GM21390 (cell line): ENCODE results near the gene PSAT1.
"Not testable (repeated sequence)": the region's sequence is repeated elsewhere in the genome, so short reads cannot be mapped to it uniquely, and the experiment has no call there.

Experiments used
- ATAC-seq: cut with Tn5 transposase; IDR thresholded peaks from one replicate; pipeline ENCODE4 v1.9.1; 2021; ENCODE audit not compliant: unreplicated experiment

Gene PSAT1

DNA sequence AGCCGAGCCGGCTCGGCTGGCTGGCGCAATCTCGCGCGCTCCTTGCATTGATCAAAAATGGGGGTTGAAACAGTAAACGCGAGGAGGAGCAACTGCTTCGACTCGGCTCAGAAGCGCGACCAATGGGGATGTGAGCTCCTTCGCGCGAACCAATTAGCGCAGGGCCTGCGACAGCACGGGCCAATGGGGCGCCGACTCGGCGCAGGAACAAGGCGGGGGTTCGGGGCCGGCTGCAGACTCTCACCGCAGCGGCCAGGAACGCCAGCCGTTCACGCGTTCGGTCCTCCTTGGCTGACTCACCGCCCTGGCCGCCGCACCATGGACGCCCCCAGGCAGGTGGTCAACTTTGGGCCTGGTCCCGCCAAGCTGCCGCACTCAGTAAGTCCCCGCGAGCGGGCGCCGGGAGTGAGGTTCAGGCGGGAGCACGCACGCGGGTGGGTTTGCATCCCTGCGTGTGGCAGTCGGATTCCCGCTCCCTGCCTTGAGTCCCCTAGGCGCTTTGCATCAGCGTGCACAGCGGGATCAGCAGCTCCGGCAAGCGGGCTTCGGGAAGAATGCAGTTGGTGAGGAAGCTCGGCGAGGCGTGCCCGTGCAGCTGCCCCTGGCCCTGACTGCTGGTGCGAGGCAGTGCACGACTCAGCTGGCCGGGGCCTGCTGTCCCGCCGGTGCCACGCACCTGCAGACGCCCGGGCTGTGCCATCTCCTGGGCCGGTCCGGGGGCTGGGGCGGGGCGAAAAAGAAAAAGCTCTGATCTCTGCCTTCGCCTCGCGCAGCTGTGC lies at the start of gene PSAT1:
TSS of gene PSAT1 (plus strand) at position 233 of the 779 bp plus-strand sequence. CDS start at position 319, 86 bp downstream.
- peak; percentile 97 for ATAC-seq

DNA sequence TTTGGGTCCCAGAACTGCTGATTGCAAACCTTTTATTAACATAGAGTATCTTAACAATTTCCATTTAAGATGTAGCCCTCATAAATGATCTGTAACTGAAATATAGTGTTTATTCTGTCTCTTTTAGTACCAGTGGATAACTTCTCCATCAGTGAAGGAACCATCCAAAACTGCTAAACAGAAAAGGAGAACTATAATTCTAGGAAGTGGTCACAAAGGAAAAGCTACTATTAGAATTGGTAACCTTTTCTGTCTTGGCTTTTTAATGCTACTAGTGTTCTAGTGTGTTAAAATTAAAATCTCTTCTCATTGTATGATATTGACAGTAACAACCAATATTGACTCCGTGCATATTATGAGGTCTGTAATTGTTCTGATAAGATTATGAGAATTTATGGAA lies 48.3 kb upstream of the PSAT1 start:
- no peak for ATAC-seq

DNA sequence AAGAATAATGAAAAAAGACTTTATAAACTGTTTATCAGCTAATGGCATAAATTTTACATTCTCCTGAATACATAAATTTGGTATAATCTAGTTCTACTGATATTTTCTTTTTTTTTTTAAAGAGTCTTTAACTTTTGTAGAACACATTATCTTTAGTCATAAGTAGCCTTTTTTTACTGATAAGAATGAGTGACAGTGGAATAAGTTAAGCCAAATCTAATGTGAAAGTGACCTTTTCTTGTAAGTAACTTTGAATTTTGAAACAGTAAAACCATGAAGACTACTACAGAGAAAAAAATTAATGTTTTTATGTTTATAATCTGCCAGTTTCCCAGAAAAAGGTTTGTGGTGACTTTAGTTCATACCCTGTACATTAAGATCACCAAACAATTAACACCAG lies 47.4 kb upstream of the PSAT1 start:
- ATAC-seq = no peak

DNA sequence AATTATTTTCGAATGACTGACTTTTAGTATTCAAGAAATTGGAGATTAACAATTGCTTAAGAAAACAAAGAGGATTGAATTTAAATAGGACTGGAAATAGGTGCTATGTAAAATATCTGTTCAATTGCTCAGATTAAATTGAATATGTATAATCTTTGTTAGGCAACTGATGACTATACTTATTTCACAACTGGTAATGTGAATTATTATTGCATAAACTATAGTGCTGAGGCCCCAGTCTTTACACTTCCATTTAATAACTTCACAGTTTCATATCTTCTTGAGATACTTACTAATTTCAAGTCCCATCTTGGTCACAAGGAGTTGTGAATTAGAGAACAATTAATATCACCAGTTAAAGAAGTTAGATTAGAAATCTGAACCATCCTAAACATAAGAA lies 44.3 kb upstream of the PSAT1 start:
- no peak for ATAC-seq

DNA sequence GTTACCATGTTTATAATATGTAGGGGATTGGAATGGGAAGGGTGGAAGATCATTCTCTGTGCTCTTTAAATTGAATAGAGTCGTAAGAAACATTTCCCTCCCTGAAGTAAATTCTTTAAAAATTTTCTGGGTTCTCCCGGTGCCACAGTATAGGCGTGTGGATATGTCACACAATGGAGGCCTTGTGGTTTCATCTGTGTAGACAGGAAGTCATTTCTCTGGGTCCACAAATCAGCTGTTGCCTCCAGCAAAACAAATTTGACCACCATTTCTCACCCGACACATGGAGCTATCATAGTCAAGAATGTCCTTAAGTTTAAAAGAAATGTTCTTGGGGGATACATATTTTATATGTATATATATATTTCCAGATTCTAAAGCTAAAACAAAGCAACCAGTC lies 43.6 kb upstream of the PSAT1 start:
- no peak for ATAC-seq

DNA sequence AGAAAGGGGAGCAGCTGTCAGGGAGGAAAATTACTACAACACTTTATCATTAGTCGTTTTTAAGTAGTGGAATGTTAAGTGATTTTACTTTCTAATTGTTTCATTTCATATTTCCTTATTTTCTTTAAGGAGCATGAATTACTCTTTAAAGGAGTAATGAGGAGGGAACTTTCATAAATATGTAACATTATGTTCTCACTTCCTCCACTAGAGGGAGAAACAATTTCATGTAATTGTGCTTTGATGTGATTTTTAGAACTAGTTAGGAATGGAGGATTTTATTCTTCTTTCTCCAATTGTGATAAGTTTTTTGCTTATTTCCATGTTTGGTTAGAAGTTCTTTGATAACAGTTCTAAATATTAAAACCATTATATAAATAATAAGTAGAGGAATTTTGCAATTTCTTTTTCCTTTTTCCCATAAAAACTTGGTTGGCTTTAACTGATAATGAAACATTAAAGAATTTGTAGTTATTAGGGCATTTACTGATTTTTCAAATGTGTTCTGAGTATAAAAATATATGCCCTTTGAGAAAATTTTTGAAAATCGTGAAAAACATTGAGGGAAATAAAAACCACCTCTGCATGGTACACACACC lies 35.4 kb upstream of the PSAT1 start:
- ATAC-seq = peak; percentile 66

DNA sequence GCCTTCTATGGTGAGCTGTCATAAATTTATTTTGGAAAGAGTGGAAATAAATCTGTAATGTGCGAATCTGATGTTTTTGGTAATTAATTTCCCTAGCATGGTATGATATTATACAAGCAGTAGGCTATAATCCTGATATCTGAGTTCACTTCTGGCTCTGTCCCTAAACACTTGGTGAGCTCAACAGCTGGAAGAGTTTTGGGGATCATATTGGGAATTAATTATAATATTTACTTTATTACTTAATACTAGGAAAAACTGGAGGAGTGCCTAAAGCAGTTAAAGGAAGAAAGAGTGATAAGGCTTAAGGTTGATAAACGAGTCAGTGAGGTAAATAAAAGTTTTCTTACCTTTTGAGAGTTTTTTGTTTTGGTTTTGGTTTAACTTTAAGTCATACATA lies 34.3 kb upstream of the PSAT1 start:
- no peak for ATAC-seq

DNA sequence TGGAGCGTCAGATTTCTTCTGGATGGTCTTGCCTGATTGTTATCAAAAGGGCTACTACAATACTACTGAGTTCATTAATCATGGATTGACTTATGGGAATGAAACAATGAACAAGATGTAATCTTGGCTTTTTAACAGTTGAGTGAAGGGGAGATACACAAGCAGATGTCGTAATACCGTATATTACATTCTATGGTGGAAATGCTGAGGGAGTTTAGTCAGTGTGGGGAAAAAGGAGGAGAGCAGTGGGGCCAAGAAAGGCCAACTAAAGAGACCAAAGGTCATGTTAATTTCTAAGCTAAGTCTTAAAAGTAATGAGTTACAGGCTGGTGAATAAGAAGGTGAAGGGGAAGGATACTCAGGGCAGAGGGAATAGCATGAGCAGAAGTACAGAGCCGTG lies 29.0 kb upstream of the PSAT1 start:
- no peak for ATAC-seq

DNA sequence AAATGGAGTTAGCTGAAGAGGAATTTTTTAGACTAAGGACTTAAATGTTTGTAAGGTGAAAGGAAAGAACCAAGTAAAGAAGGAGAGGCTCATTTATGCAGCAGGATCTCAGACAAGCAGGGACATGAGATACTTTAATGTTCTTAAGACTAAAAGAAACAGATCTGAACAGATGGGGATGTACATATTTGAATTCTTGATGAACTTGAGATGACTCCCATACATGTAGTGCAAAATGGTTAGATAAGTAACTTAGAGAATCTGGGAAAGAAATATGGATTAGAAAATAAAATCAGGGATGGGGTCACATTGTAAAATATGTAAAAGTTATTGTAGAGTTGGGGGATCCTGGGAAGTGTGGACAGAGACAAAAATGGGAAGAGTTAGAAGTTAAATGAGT lies 27.1 kb upstream of the PSAT1 start:
- no peak for ATAC-seq

DNA sequence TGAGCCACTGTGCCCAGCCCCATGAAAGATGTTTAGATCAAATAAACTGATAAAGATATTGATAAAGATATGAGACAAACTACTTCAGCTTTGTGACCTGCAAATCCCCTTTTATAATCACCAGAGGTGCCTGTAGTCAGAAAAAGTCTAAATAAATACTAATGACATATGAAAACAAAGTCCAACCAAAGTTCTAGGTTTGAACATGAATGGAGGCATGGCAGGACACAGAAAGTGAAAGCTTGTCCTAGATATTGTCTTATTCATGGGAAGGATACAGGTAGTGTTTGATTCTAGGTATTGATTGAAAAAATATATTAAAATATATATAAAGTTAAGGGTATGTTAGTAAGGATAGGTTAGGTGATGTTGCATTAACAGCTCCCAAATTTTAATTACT lies 24.6 kb upstream of the PSAT1 start:
- ATAC-seq = no peak

DNA sequence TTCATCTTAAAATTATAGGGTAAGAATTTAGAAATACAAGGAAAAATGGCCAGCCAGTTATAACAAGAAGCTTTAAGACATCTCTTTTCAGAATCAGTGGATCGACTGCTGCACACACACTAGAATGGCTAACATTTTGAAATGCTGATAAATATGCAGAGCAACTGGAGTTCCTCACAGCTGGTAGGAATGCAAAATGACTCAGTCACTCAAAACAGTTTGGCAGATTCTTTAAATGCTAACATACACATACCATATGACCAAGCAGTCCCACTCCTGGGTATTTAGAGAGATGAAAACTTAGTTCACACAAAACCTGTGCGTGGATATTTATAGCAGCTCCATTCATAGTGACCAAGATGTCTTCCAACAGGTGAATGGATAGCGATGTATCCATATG lies 23.2 kb upstream of the PSAT1 start:
- ATAC-seq = no peak

DNA sequence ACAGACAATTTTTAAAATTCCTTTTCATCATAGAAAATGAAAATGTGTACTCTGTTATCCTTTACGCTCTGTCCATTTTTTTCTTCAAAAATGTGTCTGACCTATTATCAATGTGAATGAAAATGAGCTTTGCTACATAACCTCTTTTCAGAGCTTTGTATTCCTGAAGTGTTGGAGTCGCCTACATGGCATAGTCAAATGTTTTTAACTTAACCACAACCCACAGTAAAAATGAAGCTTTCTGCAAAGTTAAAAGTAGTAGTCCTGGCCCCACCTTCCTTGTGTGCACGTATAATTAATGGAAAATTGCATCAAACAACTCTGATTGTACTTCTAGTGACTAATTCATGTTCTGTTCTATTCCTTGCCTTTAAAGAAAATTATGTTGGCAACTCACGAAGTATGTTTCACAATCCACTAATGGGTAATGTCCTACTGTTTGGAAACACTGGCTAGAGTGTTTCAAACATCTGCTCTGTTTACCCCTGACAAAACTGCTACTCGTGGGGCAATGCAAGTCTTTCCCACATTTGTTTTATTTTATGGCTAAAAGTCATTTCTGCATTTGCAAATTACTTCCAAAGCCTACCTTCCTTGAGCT lies 18.6 kb upstream of the PSAT1 start:
- ATAC-seq = no peak

DNA sequence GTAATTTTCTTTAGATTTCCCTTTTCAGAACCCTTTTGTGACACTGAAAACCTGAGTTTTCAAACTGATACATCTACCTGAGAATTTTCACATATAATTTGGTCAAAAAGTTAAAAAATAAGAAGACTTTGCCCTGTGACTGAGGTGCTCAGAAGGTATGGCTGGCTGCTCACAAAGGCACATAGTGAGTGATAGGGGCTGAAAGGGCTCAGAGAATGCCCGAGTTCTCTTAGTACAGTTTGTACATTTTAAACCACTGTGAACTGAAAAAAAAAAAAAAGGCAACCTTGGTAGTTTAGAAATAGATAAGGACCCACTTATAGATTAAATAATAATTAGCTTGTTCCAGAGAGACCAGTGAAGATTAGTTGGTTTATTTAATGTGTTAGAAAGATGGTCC lies 18.1 kb upstream of the PSAT1 start:
- no peak for ATAC-seq

DNA sequence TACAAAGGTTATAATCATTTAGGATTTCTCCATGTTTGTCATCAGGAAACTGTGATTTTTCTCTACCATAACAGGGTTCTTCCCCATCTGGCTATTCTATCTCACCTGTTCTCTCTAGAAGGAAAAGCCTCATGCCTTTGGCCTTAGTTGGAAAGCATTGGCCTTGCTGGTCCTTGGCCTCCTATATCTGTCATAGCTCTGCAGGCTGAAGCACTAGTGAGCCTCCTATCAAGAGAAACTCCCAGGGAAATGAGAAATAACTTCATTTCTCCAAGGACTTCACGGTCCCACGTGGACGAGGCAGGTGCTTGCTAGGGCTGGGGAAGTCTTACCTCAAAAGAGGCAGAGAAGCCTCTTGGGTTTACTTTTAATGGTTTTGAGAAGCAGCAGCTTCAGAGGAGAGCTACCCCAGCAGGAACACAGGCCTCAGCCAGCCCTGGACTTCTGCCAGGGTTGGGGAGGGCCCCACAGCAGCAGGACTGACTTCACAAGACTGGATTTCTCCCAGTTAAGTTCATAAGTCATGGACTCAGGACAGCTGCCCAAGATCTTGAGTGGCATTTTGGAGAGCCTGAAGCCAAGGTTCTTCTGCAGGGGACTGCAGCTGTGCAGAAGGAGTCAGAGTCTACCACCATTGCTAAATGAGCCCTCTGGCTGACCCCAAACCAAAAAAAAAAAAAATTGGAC lies 15.8 kb upstream of the PSAT1 start:
- no peak for ATAC-seq

DNA sequence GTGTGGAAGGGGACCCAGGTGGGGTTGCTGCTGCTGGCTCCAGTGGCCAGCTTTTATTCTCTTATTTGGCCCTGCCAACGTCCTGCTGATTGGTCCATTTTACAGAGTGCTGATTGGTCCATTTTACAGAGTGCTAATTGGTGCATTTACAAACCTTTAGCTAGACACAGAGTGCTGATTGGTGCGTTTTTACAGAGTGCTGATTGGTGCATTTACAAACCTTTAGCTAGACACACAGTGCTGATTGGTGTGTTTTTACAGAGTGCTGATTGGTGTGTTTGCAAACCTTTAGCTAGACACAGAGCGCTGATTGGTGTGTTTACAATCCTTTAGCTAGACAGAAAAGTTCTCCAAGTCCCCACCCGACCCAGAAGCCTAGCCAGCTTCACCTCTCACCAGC lies 12.7 kb upstream of the PSAT1 start:
- not testable (repeated sequence) for ATAC-seq

DNA sequence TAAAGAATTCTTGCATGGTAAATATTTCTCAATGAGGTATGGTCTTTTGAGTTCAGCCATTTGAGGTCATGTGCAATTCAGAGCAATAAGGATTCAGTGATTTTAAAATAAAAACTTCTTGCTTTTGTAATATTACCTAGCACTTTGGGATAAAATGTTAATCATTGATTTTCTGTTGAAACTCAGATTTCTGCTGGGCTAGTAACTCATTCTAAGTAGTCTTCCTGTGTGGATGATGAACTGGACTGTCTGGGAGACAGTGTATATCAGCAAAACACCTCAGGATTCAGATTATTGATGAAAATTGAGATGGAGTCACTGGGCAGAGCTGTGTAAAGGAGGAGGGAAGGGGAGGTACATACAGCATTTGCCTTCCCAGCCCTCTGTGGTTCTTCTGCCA lies 10.8 kb upstream of the PSAT1 start:
- no peak for ATAC-seq

DNA sequence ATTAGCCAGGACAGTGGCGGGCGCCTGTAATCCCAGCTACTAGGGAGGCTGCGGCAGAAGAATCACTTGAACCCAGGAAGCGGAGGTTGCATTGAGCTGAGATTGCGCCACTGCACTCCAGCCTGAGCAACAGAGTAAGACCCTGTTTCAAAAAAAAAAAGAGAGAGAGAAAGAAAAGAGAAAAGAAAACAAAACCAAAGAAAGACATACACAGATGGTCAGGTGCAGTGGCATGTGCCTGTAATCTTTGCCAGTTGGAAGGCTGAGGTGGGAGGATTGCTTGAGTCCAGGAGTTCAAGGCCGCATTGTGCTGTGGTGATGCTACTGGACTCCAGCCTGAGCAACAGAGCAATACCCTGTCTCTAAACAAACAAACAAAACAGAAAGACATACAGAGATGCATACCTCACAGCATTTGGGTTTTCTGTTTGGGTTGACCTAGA lies 10.0 kb upstream of the PSAT1 start:
- ATAC-seq = no peak

DNA sequence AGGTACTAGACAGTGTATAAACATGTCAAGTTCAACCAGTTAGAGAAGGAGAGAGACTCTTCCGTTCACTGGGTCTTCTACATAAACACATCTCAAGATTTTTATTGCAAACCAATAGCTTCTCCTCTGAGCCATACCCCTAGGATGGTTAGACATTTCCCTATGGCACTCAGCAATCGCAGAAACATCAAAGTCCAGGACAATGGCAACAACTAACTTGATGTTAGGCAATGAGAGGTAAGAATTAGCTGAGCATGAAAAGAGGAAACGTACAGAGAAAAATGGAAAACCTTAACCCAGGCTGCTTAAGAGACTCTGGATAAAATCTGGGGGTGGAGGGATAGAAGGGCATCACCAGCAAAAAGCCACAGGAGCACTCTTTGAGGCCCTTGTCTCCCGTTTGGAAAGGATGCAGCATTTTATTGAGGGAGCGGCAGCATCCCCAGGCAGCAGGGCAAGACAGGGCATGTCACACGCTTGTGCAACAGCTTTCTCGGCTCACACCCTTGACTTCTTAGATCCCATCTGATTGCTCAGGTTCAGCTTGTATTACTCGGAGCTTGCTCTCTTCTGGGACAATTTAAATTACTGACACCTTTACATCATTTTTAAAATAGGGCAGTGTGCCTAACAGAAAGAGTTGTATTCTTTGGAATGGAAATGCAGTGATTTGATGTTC lies 8.6 kb upstream of the PSAT1 start:
- ATAC-seq = no peak

DNA sequence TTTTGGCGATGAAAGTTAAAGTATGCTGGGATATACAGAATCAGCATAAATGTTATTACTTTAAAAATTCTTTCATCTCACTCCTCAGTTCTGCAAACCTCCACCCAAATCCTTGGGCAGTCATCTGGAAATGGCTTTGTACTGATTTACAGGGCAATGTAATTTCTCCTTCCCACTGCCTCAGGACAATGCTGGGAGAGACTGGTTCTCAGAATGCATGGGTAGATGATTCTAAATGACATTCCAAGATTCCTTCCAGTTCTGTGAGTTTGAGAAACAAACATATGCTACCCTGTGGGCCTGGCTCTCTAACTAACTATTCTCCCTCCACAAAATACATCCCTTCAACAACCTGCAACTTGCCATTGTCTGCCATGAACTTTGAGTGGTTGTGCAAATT lies 7.5 kb upstream of the PSAT1 start:
- ATAC-seq = no peak

DNA sequence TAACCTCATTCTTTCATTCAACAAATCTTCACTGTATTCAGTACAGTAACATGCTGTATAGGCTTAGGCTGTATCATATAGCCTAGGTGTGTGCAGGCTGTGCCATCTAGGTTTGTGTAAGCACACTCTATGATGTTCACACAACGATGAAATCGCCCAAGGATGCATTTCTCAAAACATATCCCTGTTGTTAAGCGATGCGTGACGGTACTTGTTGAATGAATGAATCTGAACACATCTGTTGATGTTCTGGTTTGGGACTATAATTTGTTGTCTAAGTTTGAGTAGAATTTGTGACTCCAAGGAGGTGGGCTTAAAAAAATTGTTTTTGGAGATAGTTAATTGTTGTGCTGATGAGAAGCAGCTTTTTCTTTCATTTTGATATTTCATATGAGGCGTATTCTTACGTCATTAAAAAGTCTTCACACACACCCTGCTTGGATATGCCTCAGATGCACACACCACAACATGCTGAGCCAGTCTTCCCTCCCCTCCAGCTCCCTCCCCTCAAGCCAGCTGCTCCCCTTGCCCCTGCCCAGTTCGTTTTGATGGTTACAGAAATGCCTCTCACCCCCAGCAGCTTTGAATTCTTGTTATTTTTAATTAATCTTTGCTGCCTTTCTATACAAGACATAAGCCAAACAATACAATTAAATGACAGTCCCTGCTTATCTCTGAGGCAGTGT lies 5.5 kb upstream of the PSAT1 start:
- no peak for ATAC-seq

DNA sequence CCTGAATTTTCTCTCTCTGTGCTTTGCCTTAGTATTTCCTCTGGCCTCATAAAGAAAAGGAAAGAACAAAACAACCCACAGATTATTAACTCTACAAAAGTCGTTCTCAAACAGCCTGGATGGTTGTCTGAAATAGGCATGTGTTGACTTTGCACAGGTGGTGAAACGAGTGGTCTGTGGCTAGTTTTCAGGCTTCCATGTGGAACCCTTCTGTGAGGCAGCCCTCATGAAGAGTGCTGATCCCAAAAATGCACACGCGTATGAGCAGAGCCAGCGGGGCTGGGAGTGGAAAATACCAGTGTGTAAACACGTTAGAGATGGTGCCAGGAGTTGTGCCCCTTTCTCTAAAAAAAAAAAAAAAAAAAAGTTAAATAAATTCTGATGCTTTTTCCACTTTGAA lies 4.9 kb upstream of the PSAT1 start:
- no peak for ATAC-seq
